Psoas muscle (tissue), 8 donors: ENCODE measurements around the gene PPP1R9A. TPM values are rescaled to one million over a fixed set of nuclear protein-coding genes. Genes with fewer than 3 reads are reported as not detected.

Source experiments
- ATAC-seq, 4 donors: fragments of 200-7000 bp; cut with Tn5 transposase; one replicate each; pipeline ENCODE4 v1.9.1; 2020; ENCODE audit warnings: moderate library complexity in 3 of 4, mild to moderate bottlenecking in 2 of 4
- DNase-seq, 2 donors: peaks; one replicate each; pipeline ENCODE4 v3.0.0-alpha.2; 2020
- H3K27ac ChIP-seq: fragments of 200-600 bp; one replicate; pipeline ENCODE4 v1.8.0; 2022
- H3K27me3 ChIP-seq, 3 donors: fragments of 200-600 bp in 1 of 3; one replicate each; pipeline versions ENCODE4 v1.6.1 to v1.8.0; 2013 to 2022; ENCODE audit warnings: low read length in 2 of 3, mild to moderate bottlenecking in 2 of 3, moderate library complexity in 1 of 3; ENCODE audit not compliant: insufficient read depth in 3 of 3
- H3K36me3 ChIP-seq, 2 donors: fragments of 200-600 bp in 1 of 2; one replicate each; pipeline versions ENCODE4 v1.6.1 to v1.8.0; 2013 to 2022; ENCODE audit warnings: low read depth in 1 of 2, mild to moderate bottlenecking in 1 of 2, moderate library complexity in 1 of 2; ENCODE audit not compliant: insufficient read depth in 1 of 2
- H3K4me1 ChIP-seq: fragments of 200-600 bp; one replicate; pipeline ENCODE4 v1.8.0; 2022
- H3K4me3 ChIP-seq: fragments of 200-600 bp; one replicate; pipeline ENCODE4 v1.8.0; 2022; ENCODE audit warnings: mild to moderate bottlenecking
- H3K9me3 ChIP-seq: fragments of 200-600 bp; one replicate; pipeline ENCODE4 v1.8.0; 2022
- CTCF ChIP-seq: fragments of 200-600 bp; IDR thresholded peaks from one replicate; pipeline ENCODE4 v1.8.0; 2022; ENCODE audit warnings: antibody characterized with exemption
- WGBS, 3 donors: extraction: QIAGEN DNeasy Blood & Tissue Kit; methylation state at CpG; one replicate each; pipeline versions ENCODE4 v1.1.6 to v1.1.7; 2013; 5-methylcytosine and 5-hydroxymethylcytosine counted together
- intact Hi-C, 2 donors: fragments of 100-400 bp; cut with DNase I; formaldehyde crosslinking; loops; one replicate each; pipeline versions ENCODE4 v1.11.0 to v1.14.2; 2022
- polyA plus RNA-seq, 3 donors: library from polyadenylated mRNA; stranded (reverse); fragments of 200-250 nt; gene quantifications; one replicate each; pipeline ENCODE4 v1.2.3, GENCODE V29; 2013
- total RNA-seq, 4 donors: library from RNA; stranded (reverse); fragmentation: NEBNext Ultra II Directional in 2 of 4; extraction: Animal tissue kit (Norgen Biotek cat#: 25700) in 2 of 4; gene quantifications; one replicate each; pipeline versions ENCODE4 v1.2.1 to v1.2.4, GENCODE V29; 2021 to 2023
- donor health status: healthy with polysubstance abuse.
- donor health status: DM: no; HTN: no; CAD: no; lungs with moderate emphysema.
- donor health status: Bipolar disorder and iron deficiency.
- donor health status: healthy.
- donor health status: DM: yes; HTN: yes; CAD: no.
- donor health status: DM: no; HTN: no; CAD: no.
- donor health status: DM: no; HTN: no; CAD: no.
- donor health status: DM: yes; HTN: yes; CAD: no.

PPP1R9A gene
- total and polyA plus RNA-seq, 7 donors, result 1.1 to 18.6 (median 13.5) TPM

- ATAC-seq (no peak), DNase-seq (no peak)
- 45 to 64% (median 63%) methylated on average over 19 to 20 of the region's 20 CpGs for WGBS, 3 donors
- H3K4me3 ChIP-seq, result no peak within 1 kb of the TSS
- peaks cover 0 to 3% (median 2%) of the 10 kb centered on the region in 3 donors for H3K27me3 ChIP-seq
- H3K4me1 ChIP-seq, result no peaks in the 10 kb centered on the region
- intact Hi-C loops, result no loop called here
- H3K9me3 ChIP-seq, result no peaks in the 10 kb centered on the region
- no peaks in the 10 kb centered on the region for H3K36me3 ChIP-seq
- H3K27ac ChIP-seq, result no peak within 1 kb of the TSS
- TF ChIP-seq CTCF, result no peak
Observed at GRCh38 chr7:95324431-95324830, 417.0 kb downstream of the PPP1R9A start, which contains the start of gene PON1. TSS of gene PON1 (minus strand) at chr7:95324532. CDS start at chr7:95324475, 57 bp downstream.

- no peak overlapping the region for H3K4me3 ChIP-seq
- no peak overlapping the region for H3K27ac ChIP-seq
- H3K9me3 ChIP-seq, result no peaks in the 10 kb centered on the region
- no peak for ATAC-seq
- no peak for DNase-seq
- TF ChIP-seq CTCF, result no peak
- H3K27me3 ChIP-seq, result peaks cover 0 to 3% (median 2%) of the 10 kb centered on the region in 3 donors
- intact Hi-C loops, result no loop called here
- no peaks in the 10 kb centered on the region for H3K36me3 ChIP-seq
- peaks cover 3% of the 10 kb centered on the region for H3K4me1 ChIP-seq
- WGBS, 3 donors, result 55 to 66% (median 58%) methylated on average over 3 of the region's 3 CpGs
Observed at GRCh38 chr7:95327356-95327755, 420.0 kb downstream of the PPP1R9A start.

GRCh38 chr7:95330204-95330960 is 423.0 kb downstream of the PPP1R9A start:
- Histone ChIP-seq H3K27ac (no peak overlapping the region), H3K4me3 (peak overlapping the region; percentile 53), H3K36me3 (no peaks in the 10 kb centered on the region), H3K27me3 (no peaks in the 10 kb centered on the region), H3K9me3 (no peaks in the 10 kb centered on the region), H3K4me1 (peaks cover 3% of the 10 kb centered on the region)
- intact Hi-C loops, result no loop called here
- TF ChIP-seq CTCF, result no peak
- WGBS, 3 donors, result 6 to 27% (median 11%) methylated on average over 4 of the region's 4 CpGs
- ATAC-seq (no peak), DNase-seq (no peak)

- intact Hi-C loops, result no loop called here
- Histone ChIP-seq H3K4me3 (peak overlapping the region; percentile 53), H3K27me3 (no peaks in the 10 kb centered on the region), H3K9me3 (no peaks in the 10 kb centered on the region), H3K4me1 (peaks cover 3% of the 10 kb centered on the region), H3K27ac (no peak overlapping the region), H3K36me3 (no peaks in the 10 kb centered on the region)
- DNase-seq (no peak), ATAC-seq (no peak)
- 85 to 97% (median 93%) methylated on average over 1 of the region's 1 CpG for WGBS, 3 donors
- TF ChIP-seq CTCF, result no peak
Observed at GRCh38 chr7:95330961-95331337, 423.6 kb downstream of the PPP1R9A start.

GRCh38 chr7:95334447-95334846 is 427.1 kb downstream of the PPP1R9A start:
- DNase-seq (no peak), ATAC-seq (no peak)
- no peak overlapping the region for H3K4me3 ChIP-seq
- H3K36me3 ChIP-seq, result no peaks in the 10 kb centered on the region
- H3K4me1 ChIP-seq, result peaks cover 3% of the 10 kb centered on the region
- no peaks in the 10 kb centered on the region for H3K27me3 ChIP-seq
- H3K9me3 ChIP-seq, result no peaks in the 10 kb centered on the region
- H3K27ac ChIP-seq, result no peak overlapping the region
- no peak for TF ChIP-seq CTCF
- intact Hi-C loops, result no loop called here
